ENCODE measurements around the gene PNKP. TPM values are rescaled to one million over a fixed set of nuclear protein-coding genes. Genes with fewer than 3 reads are reported as not detected.

The PNKP gene
- total and polyA plus RNA-seq, 9 of the 15 experiments (the other 6 are each of a cell fraction or from before 2014, with no cell fraction given) = 2.8 to 85.4 (median 25.3) TPM

DNA sequence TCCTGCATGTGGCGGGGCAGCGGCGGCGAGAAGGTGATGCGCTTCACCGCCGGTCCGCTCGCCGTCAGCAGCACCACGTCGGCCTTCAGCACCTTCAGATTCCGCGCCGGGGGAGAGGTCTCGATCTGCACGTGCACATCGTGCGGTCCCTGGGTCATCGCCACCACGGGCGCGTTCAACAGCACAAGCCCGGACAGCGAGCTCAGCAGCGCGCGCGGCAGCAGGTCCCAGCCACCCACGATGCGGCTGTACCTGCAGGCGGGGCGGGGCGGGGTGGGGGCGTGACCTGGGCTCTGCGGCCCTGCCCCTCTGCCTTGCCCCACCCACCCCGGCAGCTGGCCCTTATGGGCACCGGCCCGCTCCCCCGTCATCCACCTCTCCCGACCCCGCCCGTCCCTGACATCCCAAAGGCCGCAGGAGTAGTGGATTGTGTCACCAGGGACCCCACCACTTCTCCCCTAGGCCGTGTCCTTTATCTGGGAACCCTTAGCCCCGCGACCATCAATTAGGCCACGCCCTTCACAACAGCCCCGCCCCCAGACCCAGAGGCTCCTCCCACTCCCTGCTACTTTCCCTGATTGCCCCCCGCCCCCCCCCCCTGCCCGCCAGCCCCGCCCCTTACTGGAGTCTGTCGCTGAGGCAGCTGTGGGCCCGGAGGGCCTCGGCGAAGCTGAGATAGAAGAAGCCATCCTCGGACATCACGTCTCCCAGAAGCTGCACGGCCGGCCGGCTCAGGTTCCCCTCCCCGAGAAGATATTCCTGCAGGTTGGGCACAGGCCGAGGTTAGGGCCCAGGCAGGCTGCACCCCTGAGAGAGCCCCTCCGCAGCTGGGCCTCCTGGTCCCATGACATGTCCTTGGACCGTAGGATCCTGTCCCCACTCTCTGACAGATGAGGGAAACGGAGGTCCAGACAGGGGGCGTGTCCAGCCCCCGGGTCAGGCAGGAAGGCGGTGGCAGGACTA lies 23.3 kb upstream of the PNKP start (continued):
- no peak for TF ChIP-seq BRCA1 (IDR thresholded peaks at IDR 0.05)
- TF ChIP-seq BRCA1 (CRISPR knock-in tag; IDR thresholded peaks at IDR 0.05) = no peak; the same call in 1 of the 2 replicates
- peak; percentile 72; the same call in 1 of the 2 replicates for TF ChIP-seq NR3C1 (CRISPR knock-in tag; IDR thresholded peaks at IDR 0.05)
- 0 out of 2 replicates have a peak, but pooled peaks have one; percentile 60 for TF ChIP-seq ZFX (CRISPR knock-in tag; IDR thresholded peaks at IDR 0.05)
- TF ChIP-seq, protein P1, sequence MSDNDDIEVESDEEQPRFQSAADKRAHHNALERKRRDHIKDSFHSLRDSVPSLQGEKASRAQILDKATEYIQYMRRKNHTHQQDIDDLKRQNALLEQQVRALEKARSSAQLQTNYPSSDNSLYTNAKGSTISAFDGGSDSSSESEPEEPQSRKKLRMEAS (CRISPR knock-in tag; IDR thresholded peaks at IDR 0.05) = peak; percentile 97
- no peak for TF ChIP-seq ZNF197 (CRISPR knock-in tag; IDR thresholded peaks at IDR 0.05; ENCODE audit: low read depth)
- TF ChIP-seq, protein P2, sequence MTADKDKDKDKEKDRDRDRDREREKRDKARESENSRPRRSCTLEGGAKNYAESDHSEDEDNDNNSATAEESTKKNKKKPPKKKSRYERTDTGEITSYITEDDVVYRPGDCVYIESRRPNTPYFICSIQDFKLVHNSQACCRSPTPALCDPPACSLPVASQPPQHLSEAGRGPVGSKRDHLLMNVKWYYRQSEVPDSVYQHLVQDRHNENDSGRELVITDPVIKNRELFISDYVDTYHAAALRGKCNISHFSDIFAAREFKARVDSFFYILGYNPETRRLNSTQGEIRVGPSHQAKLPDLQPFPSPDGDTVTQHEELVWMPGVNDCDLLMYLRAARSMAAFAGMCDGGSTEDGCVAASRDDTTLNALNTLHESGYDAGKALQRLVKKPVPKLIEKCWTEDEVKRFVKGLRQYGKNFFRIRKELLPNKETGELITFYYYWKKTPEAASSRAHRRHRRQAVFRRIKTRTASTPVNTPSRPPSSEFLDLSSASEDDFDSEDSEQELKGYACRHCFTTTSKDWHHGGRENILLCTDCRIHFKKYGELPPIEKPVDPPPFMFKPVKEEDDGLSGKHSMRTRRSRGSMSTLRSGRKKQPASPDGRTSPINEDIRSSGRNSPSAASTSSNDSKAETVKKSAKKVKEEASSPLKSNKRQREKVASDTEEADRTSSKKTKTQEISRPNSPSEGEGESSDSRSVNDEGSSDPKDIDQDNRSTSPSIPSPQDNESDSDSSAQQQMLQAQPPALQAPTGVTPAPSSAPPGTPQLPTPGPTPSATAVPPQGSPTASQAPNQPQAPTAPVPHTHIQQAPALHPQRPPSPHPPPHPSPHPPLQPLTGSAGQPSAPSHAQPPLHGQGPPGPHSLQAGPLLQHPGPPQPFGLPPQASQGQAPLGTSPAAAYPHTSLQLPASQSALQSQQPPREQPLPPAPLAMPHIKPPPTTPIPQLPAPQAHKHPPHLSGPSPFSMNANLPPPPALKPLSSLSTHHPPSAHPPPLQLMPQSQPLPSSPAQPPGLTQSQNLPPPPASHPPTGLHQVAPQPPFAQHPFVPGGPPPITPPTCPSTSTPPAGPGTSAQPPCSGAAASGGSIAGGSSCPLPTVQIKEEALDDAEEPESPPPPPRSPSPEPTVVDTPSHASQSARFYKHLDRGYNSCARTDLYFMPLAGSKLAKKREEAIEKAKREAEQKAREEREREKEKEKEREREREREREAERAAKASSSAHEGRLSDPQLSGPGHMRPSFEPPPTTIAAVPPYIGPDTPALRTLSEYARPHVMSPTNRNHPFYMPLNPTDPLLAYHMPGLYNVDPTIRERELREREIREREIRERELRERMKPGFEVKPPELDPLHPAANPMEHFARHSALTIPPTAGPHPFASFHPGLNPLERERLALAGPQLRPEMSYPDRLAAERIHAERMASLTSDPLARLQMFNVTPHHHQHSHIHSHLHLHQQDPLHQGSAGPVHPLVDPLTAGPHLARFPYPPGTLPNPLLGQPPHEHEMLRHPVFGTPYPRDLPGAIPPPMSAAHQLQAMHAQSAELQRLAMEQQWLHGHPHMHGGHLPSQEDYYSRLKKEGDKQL (CRISPR knock-in tag; IDR thresholded peaks at IDR 0.05; ENCODE audit: borderline replicate concordance) = peak; percentile 34; the same call in 1 of the 2 replicates
- TF ChIP-seq ZEB2 (IDR thresholded peaks at IDR 0.05) = peak; percentile 55; the same call in 1 of the 2 replicates
- 0 out of 2 replicates have a peak, but pooled peaks have one; percentile 3 for TF ChIP-seq SREBF2 (CRISPR knock-in tag; IDR thresholded peaks at IDR 0.05)
